Activated naive CD4-positive, alpha-beta T cell (primary cell): ENCODE results near the gene TTLL13.

Experiments used
- DNase-seq, 4 experiments: peaks; one replicate each; lab custom pipeline; 2025; lab: John Stamatoyannopoulos, UW

Gene TTLL13

DNA sequence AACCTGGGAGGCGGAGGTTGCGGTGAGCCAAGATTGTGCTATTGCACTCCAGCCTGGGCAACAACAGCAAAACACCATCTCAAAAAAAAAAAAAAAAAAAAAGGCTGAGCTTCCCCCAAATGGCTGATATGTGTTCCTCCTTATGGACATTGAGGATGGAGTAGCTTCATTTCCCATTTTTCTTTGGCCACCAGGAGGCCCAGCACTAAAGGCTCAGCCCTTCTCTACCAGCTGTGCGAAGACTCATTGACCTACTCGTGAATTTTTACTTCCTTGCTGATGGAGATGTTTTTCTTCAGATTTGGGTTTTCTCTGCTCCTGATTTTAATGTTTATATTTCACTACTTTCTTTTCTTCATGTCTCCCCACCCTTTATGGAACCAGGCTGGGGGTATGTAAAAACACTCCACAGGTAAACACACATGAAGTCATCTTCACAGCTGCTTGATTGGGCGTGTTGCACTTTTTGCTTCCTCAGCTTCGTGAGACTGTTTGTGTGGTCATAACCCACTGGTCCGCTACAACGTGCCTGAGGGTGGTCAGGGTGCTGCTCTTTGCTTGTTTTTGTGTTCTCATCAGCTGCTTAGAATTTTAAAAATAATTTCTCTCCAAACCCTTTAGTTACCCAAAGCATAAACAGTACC is 34.7 kb upstream of the TTLL13 start:
- no peak for DNase-seq

GRCh38 chr15:90217671-90218394 is 31.5 kb upstream of the TTLL13 start:
- no peak for DNase-seq

- peak; percentile 13 to 58 (median 32) for DNase-seq
These were observed 29.8 kb upstream of the TTLL13 start for GRCh38 chr15:90219421-90220141.

DNA sequence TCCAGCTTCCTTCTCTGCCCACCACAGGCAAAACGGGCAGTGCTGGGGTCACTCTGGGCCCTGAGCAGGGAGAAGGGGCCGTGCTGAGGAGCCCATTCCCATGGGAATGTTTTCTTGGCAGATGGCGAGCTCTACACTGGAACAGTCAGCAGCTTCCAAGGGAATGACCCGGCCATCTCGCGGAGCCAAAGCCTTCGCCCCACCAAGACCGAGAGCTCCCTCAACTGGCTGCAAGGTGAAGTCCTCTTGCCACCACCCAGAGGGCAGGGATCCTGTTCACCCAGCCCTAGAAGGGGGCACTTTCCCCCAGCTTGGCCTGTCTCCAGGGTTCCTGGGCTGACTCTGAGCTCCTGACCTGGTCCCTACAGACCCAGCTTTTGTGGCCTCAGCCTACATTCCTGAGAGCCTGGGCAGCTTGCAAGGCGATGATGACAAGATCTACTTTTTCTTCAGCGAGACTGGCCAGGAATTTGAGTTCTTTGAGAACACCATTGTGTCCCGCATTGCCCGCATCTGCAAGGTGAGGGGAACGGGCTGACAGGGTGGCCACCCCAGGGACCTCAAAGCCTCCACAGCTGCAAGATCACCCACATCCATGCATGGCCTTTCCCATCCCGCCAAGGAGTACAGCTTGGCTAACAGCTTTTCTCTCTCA is 28.0 kb upstream of the TTLL13 start:
- no peak for DNase-seq

GRCh38 chr15:90222547-90222946 is 26.8 kb upstream of the TTLL13 start:
- no peak for DNase-seq

DNA sequence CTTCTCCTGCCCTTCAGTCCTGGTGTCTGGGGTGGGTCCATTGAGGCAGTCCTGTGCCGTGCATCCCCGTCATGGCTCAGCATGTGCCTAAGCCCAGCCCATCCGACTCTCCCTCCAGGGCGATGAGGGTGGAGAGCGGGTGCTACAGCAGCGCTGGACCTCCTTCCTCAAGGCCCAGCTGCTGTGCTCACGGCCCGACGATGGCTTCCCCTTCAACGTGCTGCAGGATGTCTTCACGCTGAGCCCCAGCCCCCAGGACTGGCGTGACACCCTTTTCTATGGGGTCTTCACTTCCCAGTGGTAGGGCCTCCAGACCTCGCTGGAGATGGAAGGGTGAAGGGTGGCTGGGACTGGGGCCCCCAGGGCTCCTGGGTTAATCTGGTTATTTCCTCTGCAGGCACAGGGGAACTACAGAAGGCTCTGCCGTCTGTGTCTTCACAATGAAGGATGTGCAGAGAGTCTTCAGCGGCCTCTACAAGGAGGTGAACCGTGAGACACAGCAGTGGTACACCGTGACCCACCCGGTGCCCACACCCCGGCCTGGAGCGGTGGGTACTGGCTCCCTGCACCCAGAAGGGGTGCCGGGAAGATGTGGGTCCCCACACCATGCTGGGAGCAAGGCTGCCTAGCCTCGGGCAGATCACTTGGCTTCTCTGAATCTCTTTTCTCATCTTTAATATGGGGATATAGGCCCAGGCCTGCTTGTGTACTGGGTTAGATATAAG is 25.8 kb upstream of the TTLL13 start:
- DNase-seq, result no peak

- no peak for DNase-seq
These were observed 24.3 kb upstream of the TTLL13 start for GRCh38 chr15:90225047-90225446.

DNA sequence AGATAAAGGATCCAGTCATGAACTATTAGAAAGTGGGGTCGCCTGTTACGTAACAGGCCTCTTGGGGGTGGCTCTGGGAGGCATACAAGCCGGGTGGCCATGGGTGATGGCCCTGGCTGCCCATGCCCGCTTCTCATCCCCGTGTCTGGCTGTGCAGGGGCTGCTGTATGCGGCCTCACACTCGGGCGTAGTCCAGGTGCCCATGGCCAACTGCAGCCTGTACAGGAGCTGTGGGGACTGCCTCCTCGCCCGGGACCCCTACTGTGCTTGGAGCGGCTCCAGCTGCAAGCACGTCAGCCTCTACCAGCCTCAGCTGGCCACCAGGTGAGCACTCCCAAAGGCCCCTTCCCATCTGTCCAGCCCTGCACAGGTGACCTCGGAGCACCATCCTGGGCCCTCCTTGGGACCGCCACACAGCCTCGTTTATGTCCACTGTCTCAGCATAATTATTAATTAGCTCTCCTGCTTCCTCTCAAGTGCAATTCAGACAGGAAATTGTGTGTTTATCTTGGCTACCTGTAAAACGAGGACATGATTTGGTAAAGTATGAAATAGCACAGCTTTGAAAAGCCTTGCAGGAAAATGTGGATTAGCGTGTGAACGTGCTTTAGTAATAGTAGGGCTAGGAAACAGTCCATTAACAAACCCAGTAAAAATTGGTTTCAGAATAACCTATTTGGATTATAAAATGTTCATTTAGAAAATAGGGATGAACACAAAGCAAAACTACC is 23.7 kb upstream of the TTLL13 start:
- DNase-seq, result no peak

DNA sequence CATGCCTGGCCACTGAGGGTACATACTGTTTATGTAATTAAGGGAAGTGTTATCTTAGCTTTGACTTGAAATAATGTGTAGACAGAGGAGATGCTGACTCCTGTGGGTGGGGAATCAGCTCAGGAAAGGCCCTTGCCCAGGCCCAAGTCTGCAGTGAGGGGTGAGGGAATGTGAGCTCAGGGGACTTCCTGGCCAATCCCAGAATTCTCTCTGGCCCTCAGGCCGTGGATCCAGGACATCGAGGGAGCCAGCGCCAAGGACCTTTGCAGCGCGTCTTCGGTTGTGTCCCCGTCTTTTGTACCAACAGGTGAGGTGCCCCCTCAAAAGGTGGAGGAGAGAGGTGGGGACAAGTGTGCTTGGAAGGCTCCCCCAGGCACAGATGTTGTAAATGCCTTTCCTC is 22.0 kb upstream of the TTLL13 start:
- no peak for DNase-seq

- no peak for DNase-seq
These were observed 21.3 kb upstream of the TTLL13 start for GRCh38 chr15:90227816-90228772.

- DNase-seq, result no peak
These were observed 20.4 kb upstream of the TTLL13 start for GRCh38 chr15:90228960-90229359.

GRCh38 chr15:90230071-90230494 is 19.3 kb upstream of the TTLL13 start:
- DNase-seq, result no peak

GRCh38 chr15:90230610-90231009 is 18.7 kb upstream of the TTLL13 start:
- no peak for DNase-seq

DNA sequence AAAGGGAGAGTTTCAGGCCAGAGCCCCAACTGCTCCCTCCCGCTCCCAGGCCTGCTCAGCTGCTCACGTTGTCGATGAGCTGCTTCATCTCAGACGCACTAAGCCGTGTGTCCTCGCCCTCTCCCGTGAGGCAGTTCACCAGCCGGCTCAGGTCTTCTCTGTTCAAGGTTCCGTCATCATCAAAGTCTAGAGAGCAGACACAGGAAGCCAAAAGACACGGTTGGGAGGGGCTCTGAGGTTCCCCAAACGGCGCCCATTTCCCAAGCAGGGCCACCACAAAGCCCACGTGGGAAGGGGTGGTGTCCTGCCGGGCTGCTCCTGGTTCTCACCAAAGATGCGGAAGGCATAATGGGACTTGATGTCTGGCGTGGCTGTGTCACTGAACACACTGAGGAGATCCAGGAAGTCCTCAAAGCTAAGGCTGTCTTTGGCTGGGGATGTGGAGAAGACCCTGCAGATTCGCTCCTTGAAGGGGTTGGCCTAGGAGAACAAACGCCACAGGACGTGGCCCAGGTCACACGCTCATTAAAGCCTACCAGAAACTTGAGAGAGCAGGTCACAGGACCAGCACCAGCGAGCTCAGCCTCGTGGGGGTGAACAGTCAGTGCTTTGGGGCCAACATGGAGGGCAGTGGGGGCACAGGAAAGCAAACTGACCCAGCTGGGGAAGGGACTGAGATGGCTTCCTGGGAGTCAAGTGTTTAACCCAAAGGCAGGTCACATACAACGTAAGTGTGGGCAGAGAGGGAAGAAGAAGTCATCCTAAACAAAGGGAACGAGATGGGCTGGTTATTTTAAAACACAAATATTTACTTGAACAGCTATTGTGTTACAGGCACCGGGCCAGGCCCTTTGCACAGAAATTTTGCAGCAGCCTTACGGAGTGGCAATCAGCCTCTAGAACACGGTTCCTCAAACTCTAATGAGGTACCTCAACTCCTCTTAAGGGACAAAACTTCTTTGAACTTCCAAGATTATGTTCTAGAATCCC is 18.0 kb upstream of the TTLL13 start:
- DNase-seq, result peak; percentile 10 to 69 (median 44)

- DNase-seq, result no peak
These were observed 17.2 kb upstream of the TTLL13 start for GRCh38 chr15:90232196-90232595.

GRCh38 chr15:90232941-90233386 is 16.4 kb upstream of the TTLL13 start:
- DNase-seq, result peak in 1 of 4 experiments; percentile 15

DNA sequence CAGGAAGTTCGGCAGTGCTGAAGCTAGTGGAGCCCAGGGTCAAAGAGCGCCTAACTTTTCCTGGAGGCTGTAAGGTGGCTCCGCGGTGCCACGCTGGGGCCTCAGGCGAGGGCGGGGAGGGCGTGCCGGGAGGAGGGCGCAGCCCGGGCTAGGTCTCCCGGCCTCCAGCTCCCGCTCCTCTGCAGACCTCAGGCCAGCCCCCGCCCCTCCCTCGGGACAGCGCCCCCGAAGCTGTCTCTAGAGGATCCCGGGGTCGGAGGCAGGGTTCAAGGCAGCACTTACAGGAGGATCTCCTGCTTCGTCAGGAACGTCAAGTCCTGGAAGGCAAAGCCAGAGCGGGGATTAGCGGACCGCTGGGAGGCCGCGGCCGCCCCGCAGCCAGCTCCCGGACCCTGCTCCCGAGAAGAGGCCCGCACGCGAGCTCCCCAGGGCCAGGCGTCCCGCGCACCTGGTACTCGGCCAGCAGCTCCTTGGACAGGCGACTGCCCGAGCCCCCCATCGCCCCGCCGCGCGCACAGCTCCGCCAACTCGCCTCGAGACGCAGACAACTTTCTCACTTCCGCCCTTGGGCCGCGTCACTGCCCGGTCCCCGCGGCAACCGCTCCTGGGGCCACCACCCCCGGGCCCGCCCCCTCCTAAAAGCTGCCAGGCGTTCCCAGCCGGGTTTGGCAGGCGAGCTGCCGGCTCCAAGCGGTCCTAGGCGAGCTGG is 15.8 kb upstream of the TTLL13 start, which contains the start of gene CIB1:
Gene CIB1, minus strand, starts transcription at position 555 of the 709 bp plus-strand sequence. Its CDS starts 56 bp downstream, at position 499.
- DNase-seq, result peak; percentile 91 to 99 (median 95)
